Upper lobe of right lung (tissue), 1 donor: Measurements from ENCODE around the gene CLCF1. TPM values are rescaled to one million over a fixed set of nuclear protein-coding genes. Genes with fewer than 3 reads are reported as not detected.
A peak's percentile ranks its signal among the peaks of the same experiment; 100 is the strongest.

Experiments
- ATAC-seq: fragments of 200-7000 bp; cut with Tn5 transposase; one replicate; pipeline ENCODE4 v1.9.1; 2020; ENCODE audit warnings: mild to moderate bottlenecking, moderate library complexity
- DNase-seq: peaks from one replicate; pipeline ENCODE4 v3.0.0-alpha.2; 2020
- H3K27ac ChIP-seq: fragments of 200-600 bp; one replicate; pipeline ENCODE4 v1.8.0; 2022
- H3K27me3 ChIP-seq: fragments of 200-600 bp; one replicate; pipeline ENCODE4 v1.8.0; 2022; ENCODE audit warnings: mild to moderate bottlenecking
- H3K36me3 ChIP-seq: fragments of 200-600 bp; one replicate; pipeline ENCODE4 v1.8.0; 2022
- H3K4me1 ChIP-seq: fragments of 200-600 bp; one replicate; pipeline ENCODE4 v1.8.0; 2022
- H3K4me3 ChIP-seq: fragments of 200-600 bp; one replicate; pipeline ENCODE4 v1.8.0; 2022; ENCODE audit warnings: mild to moderate bottlenecking
- H3K9me3 ChIP-seq: fragments of 200-600 bp; one replicate; pipeline ENCODE4 v1.8.0; 2022
- CTCF ChIP-seq: fragments of 200-600 bp; IDR thresholded peaks from one replicate; pipeline ENCODE4 v1.8.0; 2022; ENCODE audit warnings: antibody characterized with exemption
- intact Hi-C: fragments of 100-400 bp; cut with DNase I; formaldehyde crosslinking; loops from one replicate; pipeline ENCODE4 v1.11.0; 2022
- total RNA-seq: library from RNA; stranded (reverse); fragmentation: NEBNext Ultra II Directional; extraction: Animal tissue kit (Norgen Biotek cat#: 25700); gene quantifications from one replicate; pipeline ENCODE4 v1.2.1, GENCODE V29; 2021
- donor health status: DM: no; HTN: yes; CAD: no; lungs with severe emphysema.

Gene CLCF1
- total RNA-seq, 1 donor from 2014 or later, result 4.0 TPM

- H3K27ac ChIP-seq, result no peak overlapping the region
- H3K9me3 ChIP-seq, result no peaks in the 10 kb centered on the region
- intact Hi-C loops, result no loop called here
- ATAC-seq (no peak), DNase-seq (no peak)
- no peak for TF ChIP-seq CTCF
- H3K27me3 ChIP-seq, result no peaks in the 10 kb centered on the region
- no peaks in the 10 kb centered on the region for H3K36me3 ChIP-seq
- H3K4me3 ChIP-seq, result no peak overlapping the region
- peaks cover 42% of the 10 kb centered on the region for H3K4me1 ChIP-seq
Observed at GRCh38 chr11:67347964-67348749, 25.2 kb downstream of the CLCF1 start.

- H3K27me3 ChIP-seq, result no peaks in the 10 kb centered on the region
- H3K9me3 ChIP-seq, result no peaks in the 10 kb centered on the region
- intact Hi-C loops, result no loop called here
- H3K4me3 ChIP-seq, result no peak overlapping the region
- peak overlapping the region; percentile 65 for H3K27ac ChIP-seq
- DNase-seq (no peak), ATAC-seq (peak; percentile 89)
- H3K36me3 ChIP-seq, result no peaks in the 10 kb centered on the region
- peak; percentile 59 for TF ChIP-seq CTCF
- H3K4me1 ChIP-seq, result peaks cover 27% of the 10 kb centered on the region
Observed at GRCh38 chr11:67345920-67346819, 27.2 kb downstream of the CLCF1 start.

- TF ChIP-seq CTCF, result no peak
- no peaks in the 10 kb centered on the region for H3K27me3 ChIP-seq
- intact Hi-C loops, result no loop called here
- H3K27ac ChIP-seq, result peak overlapping the region; percentile 11
- no peaks in the 10 kb centered on the region for H3K36me3 ChIP-seq
- H3K4me1 ChIP-seq, result peaks cover 23% of the 10 kb centered on the region
- ATAC-seq (peak; percentile 32), DNase-seq (no peak)
- no peaks in the 10 kb centered on the region for H3K9me3 ChIP-seq
- H3K4me3 ChIP-seq, result no peak overlapping the region
Observed at GRCh38 chr11:67345247-67345919, 28.0 kb downstream of the CLCF1 start.

- H3K4me3 ChIP-seq, result no peak overlapping the region
- H3K4me1 ChIP-seq, result peaks cover 23% of the 10 kb centered on the region
- no peak for DNase-seq
- ATAC-seq, result no peak
- H3K27ac ChIP-seq, result no peak overlapping the region
- no peaks in the 10 kb centered on the region for H3K27me3 ChIP-seq
- no peak for TF ChIP-seq CTCF
- no peaks in the 10 kb centered on the region for H3K9me3 ChIP-seq
- H3K36me3 ChIP-seq, result no peaks in the 10 kb centered on the region
- intact Hi-C loops, result no loop called here
Observed at GRCh38 chr11:67344264-67344663, 29.1 kb downstream of the CLCF1 start.

GRCh38 chr11:67337257-67337656 is 36.1 kb downstream of the CLCF1 start:
- Histone ChIP-seq H3K4me3 (no peak overlapping the region), H3K27ac (no peak overlapping the region), H3K27me3 (no peaks in the 10 kb centered on the region), H3K36me3 (no peaks in the 10 kb centered on the region), H3K9me3 (no peaks in the 10 kb centered on the region), H3K4me1 (no peaks in the 10 kb centered on the region)
- TF ChIP-seq CTCF, result no peak
- intact Hi-C loops, result no loop called here
- DNase-seq (no peak), ATAC-seq (no peak)
